HCT116 (cell line): Measurements from ENCODE around the gene SEC22B. TPM values are rescaled to one million over a fixed set of nuclear protein-coding genes. Genes with fewer than 3 reads are reported as not detected.
"Not testable (repeated sequence)": the region's sequence is repeated elsewhere in the genome, so short reads cannot be mapped to it uniquely, and the experiment has no call there.

ENCODE experiments used
- ATAC-seq: fragments of 200-7000 bp; cut with Tn5 transposase; 2 replicates; pipeline ENCODE4 v1.9.1; 2020; ENCODE audit warnings: mild to moderate bottlenecking, moderate library complexity
- BruUV-seq: library from RNA; stranded (reverse); fragments of 400-500 nt; replicated peaks from 2 replicates; lab custom pipeline; 2021; lab: Mats Ljungman, UMichigan
- CTCF ChIA-PET: fragments of 300-600 bp; sonication (Branson Sonifier 250); formaldehyde crosslinking; loops from one replicate; lab custom pipeline; 2021; ENCODE audit warnings: antibody characterized with exemption; lab: Charles Lee
- POLR2A ChIA-PET: fragments of 300-600, 350-600 bp; sonication (Branson Sonifier 250); formaldehyde crosslinking; loops from one replicate; lab custom pipeline; 2021; ENCODE audit warnings: antibody characterized with exemption; lab: Charles Lee
- RAD21 ChIA-PET, 2 experiments: fragments of 300-600 bp; sonication (Branson Sonifier 250); formaldehyde crosslinking; loops; one replicate each; lab custom pipeline; 2023; ENCODE audit warnings: low total read pairs in 2 of 2; ENCODE audit not compliant: uncharacterized antibody in 2 of 2, unreplicated experiment in 2 of 2, low non-redundant PET in 1 of 2; lab: Charles Lee
- DNase-seq: peaks from one replicate; pipeline ENCODE4 v3.0.0-alpha.2; 2010; ENCODE audit warnings: low read depth, low spot score
- H2AFZ ChIP-seq: fragments of 200-600 bp; shearing (Covaris generic), sonication (generic); 2 replicates; pipeline ENCODE4 v1.6.1; 2017; ENCODE audit warnings: low read depth, mixed run types, mixed read lengths, antibody characterized with exemption, low read length; ENCODE audit not compliant: poor library complexity, severe bottlenecking
- H3K27ac ChIP-seq: 2 replicates; pipeline ENCODE4 v1.5.1; 2012; ENCODE audit warnings: low read depth, low read length
- H3K27me3 ChIP-seq: fragments of 200-600 bp; sonication (generic); 2 replicates; pipeline ENCODE4 v1.6.1; 2016; ENCODE audit warnings: mixed run types, low read length, mixed read lengths; ENCODE audit not compliant: insufficient read depth
- H3K36me3 ChIP-seq, 2 experiments: fragments of 200-500 bp in 1 of 2; fragments of 200-600 bp in 1 of 2; sonication (Bioruptor generic) in 1 of 2; sonication (generic) in 1 of 2; 2 replicates each; pipeline versions ENCODE4 v1.5.1 to v1.6.1; 2014 to 2016; ENCODE audit warnings: low read length in 2 of 2, inconsistent platforms in 1 of 2, mixed read lengths in 1 of 2, mixed run types in 1 of 2; ENCODE audit not compliant: insufficient read depth in 2 of 2, control insufficient read depth in 1 of 2
- H3K4me1 ChIP-seq, 2 experiments: fragments of 200-600 bp in 1 of 2; sonication (generic) in 1 of 2; 2 replicates each; pipeline versions ENCODE4 v1.5.1 to v1.6.1; 2012 to 2017; ENCODE audit warnings: low read length in 2 of 2, inconsistent platforms in 1 of 2, mild to moderate bottlenecking in 1 of 2, mixed read lengths in 1 of 2, mixed run types in 1 of 2, moderate library complexity in 1 of 2; ENCODE audit not compliant: insufficient read depth in 2 of 2, control insufficient read depth in 1 of 2
- H3K4me2 ChIP-seq: fragments of 200-600 bp; sonication (generic); 2 replicates; pipeline ENCODE4 v1.6.1; 2017; ENCODE audit warnings: mixed run types, low read length, mixed read lengths
- H3K4me3 ChIP-seq, 2 experiments: fragments of 200-600 bp in 1 of 2; sonication (generic) in 1 of 2; replicated peaks in 1 of 2; 2 replicates each; pipeline ENCODE4 v1.5.1; 2011 to 2016; ENCODE audit warnings: low read length in 2 of 2, control low read depth in 1 of 2, low read depth in 1 of 2, mild to moderate bottlenecking in 1 of 2, mixed read lengths in 1 of 2, mixed run types in 1 of 2
- H3K79me2 ChIP-seq: fragments of 200-600 bp; sonication (generic); 2 replicates; pipeline ENCODE4 v1.6.1; 2017; ENCODE audit warnings: mild to moderate bottlenecking, mixed run types, low read length, moderate library complexity, mixed read lengths; ENCODE audit not compliant: insufficient read depth
- H3K9ac ChIP-seq: fragments of 200-600 bp; sonication (generic); 2 replicates; pipeline ENCODE4 v1.6.1; 2016; ENCODE audit warnings: low read length, mixed read lengths
- H3K9me2 ChIP-seq: fragments of 200-600 bp; sonication (generic), shearing (Covaris generic); 2 replicates; pipeline ENCODE4 v1.6.1; 2017; ENCODE audit warnings: mixed run types, mild to moderate bottlenecking, moderate library complexity; ENCODE audit not compliant: insufficient read depth
- H3K9me3 ChIP-seq, 2 experiments: fragments of 200-500 bp in 1 of 2; fragments of 200-600 bp in 1 of 2; sonication (Bioruptor generic) in 1 of 2; sonication (generic) in 1 of 2; 2 replicates each; pipeline ENCODE4 v1.6.1; 2014 to 2017; ENCODE audit warnings: low read length in 2 of 2, mixed read lengths in 2 of 2, inconsistent platforms in 1 of 2, low read depth in 1 of 2, mild to moderate bottlenecking in 1 of 2, mixed run types in 1 of 2, moderate library complexity in 1 of 2; ENCODE audit not compliant: control insufficient read depth in 1 of 2, insufficient read depth in 1 of 2
- H4K20me1 ChIP-seq: fragments of 200-600 bp; sonication (generic), shearing (Covaris generic); 2 replicates; pipeline ENCODE4 v1.6.1; 2017; ENCODE audit warnings: mixed run types, mild to moderate bottlenecking, moderate library complexity; ENCODE audit not compliant: insufficient read depth
- intact Hi-C: fragments of 100-400 bp; cut with micrococcal nuclease; formaldehyde crosslinking; loops from 2 replicates; pipeline ENCODE4 v1.10.0; 2022
- total RNA-seq: library from RNA; stranded (reverse); gene quantifications from one replicate; pipeline ENCODE4 v1.2.1, GENCODE V29; 2021; ENCODE audit not compliant: unreplicated experiment

SEC22B gene
- total RNA-seq, 1 experiment from 2014 or later = 14.2 TPM

DNA sequence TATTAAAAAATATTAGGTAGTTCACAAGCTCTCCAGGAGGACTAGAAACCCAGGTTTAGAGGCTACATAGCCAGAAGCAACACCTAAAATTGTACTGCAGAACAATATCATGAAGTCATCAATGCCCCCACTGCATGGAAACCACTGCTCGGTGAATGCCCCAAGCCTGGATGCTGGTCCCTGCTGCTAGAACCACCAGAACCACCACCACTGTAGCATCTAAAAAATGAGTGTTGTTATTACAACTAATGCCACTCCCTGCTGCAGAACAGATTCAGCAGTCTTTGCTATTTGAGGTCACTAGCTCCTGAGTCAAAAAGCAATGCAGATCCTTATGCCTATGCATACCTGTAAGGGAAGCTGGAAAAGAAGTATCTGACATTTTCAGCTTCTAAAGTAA, 48.4 kb downstream of the SEC22B start:
- H3K4me2 ChIP-seq, H2AFZ ChIP-seq, BruUV-seq, intact Hi-C loops, H3K9ac ChIP-seq, H3K27me3 ChIP-seq, POLR2A ChIA-PET, H3K9me3 ChIP-seq, H3K79me2 ChIP-seq, H3K4me3 ChIP-seq, H3K9me2 ChIP-seq, H4K20me1 ChIP-seq, DNase-seq, CTCF ChIA-PET, H3K27ac ChIP-seq, RAD21 ChIA-PET, H3K36me3 ChIP-seq, ATAC-seq, H3K4me1 ChIP-seq: not testable (repeated sequence)

DNA sequence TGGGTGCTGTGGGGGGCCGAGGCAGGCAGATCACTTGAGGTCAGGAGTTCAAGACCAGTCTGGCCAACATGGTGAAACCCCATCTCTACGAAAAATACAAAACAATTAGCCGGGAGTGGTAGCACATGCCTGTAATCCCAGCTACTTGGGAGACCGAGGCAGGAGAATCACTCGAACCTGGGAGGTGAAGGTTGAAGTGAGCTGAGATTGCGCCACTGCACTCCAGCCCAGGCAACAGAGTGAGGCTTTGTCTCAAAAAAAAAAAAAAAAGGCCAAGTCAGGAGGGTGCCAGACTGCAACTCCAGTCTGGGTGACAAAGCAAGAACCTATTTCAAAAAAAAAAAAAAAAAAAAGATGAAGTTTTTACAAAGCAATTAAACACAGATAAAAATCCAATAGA, 50.1 kb downstream of the SEC22B start:
- CTCF ChIA-PET, H3K9ac ChIP-seq, intact Hi-C loops, H3K9me2 ChIP-seq, H3K27ac ChIP-seq, H3K9me3 ChIP-seq, H3K27me3 ChIP-seq, H3K79me2 ChIP-seq, H4K20me1 ChIP-seq, POLR2A ChIA-PET, H3K4me3 ChIP-seq, H3K36me3 ChIP-seq, DNase-seq, H3K4me2 ChIP-seq, H2AFZ ChIP-seq, ATAC-seq, BruUV-seq, H3K4me1 ChIP-seq, RAD21 ChIA-PET: not testable (repeated sequence)

DNA sequence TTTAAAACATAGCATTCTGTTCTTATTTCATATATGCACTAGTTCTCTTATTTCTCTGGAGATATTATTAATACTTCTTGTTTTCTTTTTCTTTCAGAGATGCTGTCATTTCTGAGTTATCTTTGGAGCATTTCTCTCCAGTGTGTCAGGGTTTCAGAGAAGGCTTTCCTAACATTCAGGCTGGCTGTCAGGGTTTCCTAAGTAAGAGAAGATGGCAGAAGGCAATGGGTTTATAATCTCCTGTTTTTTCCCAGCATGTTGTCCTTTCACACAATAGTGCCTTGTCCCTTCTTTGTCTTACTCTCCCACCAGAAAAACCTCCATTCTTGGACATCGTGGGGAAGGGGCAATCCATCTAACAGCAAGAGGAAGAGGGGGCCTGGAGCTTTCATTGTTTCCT, 51.7 kb downstream of the SEC22B start:
- H4K20me1 ChIP-seq, H3K27me3 ChIP-seq, H3K9me3 ChIP-seq, H3K79me2 ChIP-seq, H3K4me2 ChIP-seq, RAD21 ChIA-PET, POLR2A ChIA-PET, H2AFZ ChIP-seq, H3K9me2 ChIP-seq, H3K27ac ChIP-seq, CTCF ChIA-PET, DNase-seq, H3K9ac ChIP-seq, H3K36me3 ChIP-seq, H3K4me1 ChIP-seq, BruUV-seq, ATAC-seq, intact Hi-C loops, H3K4me3 ChIP-seq: not testable (repeated sequence)

DNA sequence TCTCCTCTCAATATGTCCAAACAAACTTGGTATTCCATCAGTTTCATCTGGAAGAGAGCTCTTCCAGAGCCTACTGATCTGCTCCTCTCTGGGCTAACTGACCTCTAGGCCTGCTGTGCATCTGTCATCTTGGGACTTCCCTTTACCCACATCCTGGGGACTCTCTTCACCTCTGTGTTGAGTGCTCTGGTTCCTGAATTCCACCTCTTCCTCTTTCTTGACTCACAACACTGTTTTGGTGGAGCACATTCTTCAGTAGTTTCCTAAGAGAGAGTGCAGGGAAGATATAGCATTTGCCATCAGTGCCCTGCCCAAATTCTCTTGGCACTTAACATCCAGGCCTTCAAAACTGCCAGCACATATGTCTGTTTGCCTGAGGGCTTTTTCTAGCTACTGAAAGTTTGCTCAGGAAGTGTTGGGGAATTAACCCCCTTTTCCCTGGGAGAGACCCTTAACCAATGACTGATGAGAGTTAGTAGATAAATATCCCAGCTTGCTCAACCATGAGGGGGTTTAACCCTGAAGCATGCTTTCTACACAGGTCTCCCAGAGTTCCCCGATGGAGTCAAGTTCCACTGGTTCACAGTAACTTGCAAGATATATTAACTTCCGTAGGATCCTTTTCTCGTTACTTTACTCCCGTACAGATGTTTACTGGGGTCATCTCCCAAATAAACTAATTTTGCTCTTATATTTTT, 52.4 kb downstream of the SEC22B start:
- H3K27ac ChIP-seq, H3K4me3 ChIP-seq, H3K9me3 ChIP-seq, H2AFZ ChIP-seq, RAD21 ChIA-PET, DNase-seq, H3K9ac ChIP-seq, H3K36me3 ChIP-seq, BruUV-seq, H3K4me2 ChIP-seq, ATAC-seq, POLR2A ChIA-PET, H3K4me1 ChIP-seq, H3K27me3 ChIP-seq, H3K79me2 ChIP-seq, H4K20me1 ChIP-seq, CTCF ChIA-PET, intact Hi-C loops, H3K9me2 ChIP-seq: not testable (repeated sequence)
